D721Med (cell line): Measurements from ENCODE around the gene RNF130.

Experiments
- DNase-seq: peaks from one replicate; pipeline ENCODE4 v3.0.0; 2011; ENCODE audit warnings: low spot score; ENCODE audit not compliant: insufficient read length
- FAIRE-seq: peaks from 2 replicates; lab custom pipeline; 2011; peaks lifted over from hg19 to GRCh38; lab: Jason Lieb, UNC
- CTCF ChIP-seq: IDR thresholded peaks from 2 replicates; pipeline ENCODE4 v1.5.1; 2012; ENCODE audit warnings: mild to moderate bottlenecking, control low read depth; ENCODE audit not compliant: insufficient read depth; ENCODE audit errors: missing control alignments

Gene RNF130

GRCh38 chr5:180009581-180009980 is 62.0 kb downstream of the RNF130 start:
- no peak for TF ChIP-seq CTCF
- FAIRE-seq, result no peak
- DNase-seq, result no peak

GRCh38 chr5:180008433-180008832 is 63.1 kb downstream of the RNF130 start:
- TF ChIP-seq CTCF, result no peak
- FAIRE-seq (no peak), DNase-seq (no peak)

- no peak for TF ChIP-seq CTCF
- peak; percentile 58 for FAIRE-seq
- peak; percentile 38 for DNase-seq
Measured at GRCh38 chr5:180007582-180007981, 64.0 kb downstream of the RNF130 start.

GRCh38 chr5:180006141-180006540 is 65.4 kb downstream of the RNF130 start:
- FAIRE-seq (no peak), DNase-seq (no peak)
- no peak for TF ChIP-seq CTCF

- DNase-seq (no peak), FAIRE-seq (no peak)
- no peak for TF ChIP-seq CTCF
Measured at GRCh38 chr5:180003127-180003526, 68.4 kb downstream of the RNF130 start.

GRCh38 chr5:180001742-180002141 is 69.8 kb downstream of the RNF130 start:
- no peak for FAIRE-seq
- TF ChIP-seq CTCF, result no peak

GRCh38 chr5:180001136-180001535 is 70.4 kb downstream of the RNF130 start:
- FAIRE-seq, result no peak

More at GRCh38 chr5:180001742-180002141, 69.8 kb downstream of the RNF130 start:
- no peak for DNase-seq

More at GRCh38 chr5:180001136-180001535, 70.4 kb downstream of the RNF130 start:
- DNase-seq, result no peak
- TF ChIP-seq CTCF, result no peak
